Measurements from ENCODE around the gene ZNF524. TPM values are rescaled to one million over a fixed set of nuclear protein-coding genes. Genes with fewer than 3 reads are reported as not detected.
"Not testable (repeated sequence)": the region's sequence is repeated elsewhere in the genome, so short reads cannot be mapped to it uniquely, and the experiment has no call there.

Gene ZNF524
- total RNA-seq, result 10 to 100 TPM; 10.6 to 11.1 TPM
- long read RNA-seq, donor 1, transcript ZNF524-201 (2 exons, 1,102 nt), result major isoform, 6 of 7 reads
- long read RNA-seq, donor 1, partial matches to known transcripts, result 0 of 7 reads
- long read RNA-seq, donor 1, other reads (novel, unspliced or antisense), result 0 of 7 reads
- long read RNA-seq, donor 2, transcript ZNF524-201 (2 exons, 1,102 nt), result major isoform, 12 of 15 reads
- long read RNA-seq, donor 2, partial matches to known transcripts, result 0 of 15 reads
- long read RNA-seq, donor 2, other reads (novel, unspliced or antisense), result 0 of 15 reads

- intact Hi-C loops (cut with DNase I), result loop anchor here in 1 of 2 donors (5.0 kb wide), 2 partner anchors 1062 to 1133 kb away; no protein-coding TSS in a partner anchor
- peak; percentile 95 for DNase-seq (ENCODE audit: low spot score)
These were observed at the start of gene ZNF524 for GRCh38 chr19:55599842-55600661. Gene ZNF524 (plus strand): TSS chr19:55600288. CDS start chr19:55602113, 1,825 bp downstream.

GRCh38 chr19:55550321-55550650 is 49.8 kb upstream of the ZNF524 start:
- no peak for DNase-seq (ENCODE audit: low spot score)
- intact Hi-C loops (cut with DNase I), result no loop called here

- no peak for DNase-seq (ENCODE audit: low spot score)
- intact Hi-C loops (cut with DNase I), result no loop called here
These were observed 47.9 kb upstream of the ZNF524 start for GRCh38 chr19:55552206-55552605.

- no peak for DNase-seq (ENCODE audit: low spot score)
- intact Hi-C loops (cut with DNase I), result no loop called here
These were observed 47.5 kb upstream of the ZNF524 start for GRCh38 chr19:55552620-55553019.

GRCh38 chr19:55553217-55554182 is 46.6 kb upstream of the ZNF524 start:
- DNase-seq (ENCODE audit: low spot score), result no peak
- intact Hi-C loops (cut with DNase I), result no loop called here

- intact Hi-C loops (cut with DNase I), result no loop called here
- DNase-seq (ENCODE audit: low spot score), result no peak
These were observed 45.8 kb upstream of the ZNF524 start for GRCh38 chr19:55554302-55554701.

- intact Hi-C loops (cut with DNase I), result no loop called here
- no peak for DNase-seq (ENCODE audit: low spot score)
These were observed 45.3 kb upstream of the ZNF524 start for GRCh38 chr19:55554741-55555152.

- no peak for DNase-seq (ENCODE audit: low spot score)
- intact Hi-C loops (cut with DNase I), result no loop called here
These were observed 40.4 kb upstream of the ZNF524 start for GRCh38 chr19:55559684-55560083.

GRCh38 chr19:55563261-55563690 is 36.8 kb upstream of the ZNF524 start:
- DNase-seq (ENCODE audit: low spot score), result no peak
- intact Hi-C loops (cut with DNase I), result no loop called here

- DNase-seq (ENCODE audit: low spot score), result no peak
- intact Hi-C loops (cut with DNase I), result no loop called here
These were observed 33.3 kb upstream of the ZNF524 start for GRCh38 chr19:55566823-55567222.

- DNase-seq (ENCODE audit: low spot score), result no peak
- intact Hi-C loops (cut with DNase I), result no loop called here
These were observed 32.3 kb upstream of the ZNF524 start for GRCh38 chr19:55567708-55568328.

GRCh38 chr19:55569477-55569876 is 30.6 kb upstream of the ZNF524 start:
- DNase-seq (ENCODE audit: low spot score); intact Hi-C loops (cut with DNase I): not testable (repeated sequence)

GRCh38 chr19:55573929-55574328 is 26.2 kb upstream of the ZNF524 start:
- intact Hi-C loops (cut with DNase I); DNase-seq (ENCODE audit: low spot score): not testable (repeated sequence)

GRCh38 chr19:55576746-55577145 is 23.3 kb upstream of the ZNF524 start:
- intact Hi-C loops (cut with DNase I), result loop anchor here in 1 of 2 donors (5.0 kb wide), 1 partner anchor 49 kb away; no protein-coding TSS in a partner anchor
- no peak for DNase-seq (ENCODE audit: low spot score)

- DNase-seq (ENCODE audit: low spot score), result no peak
- intact Hi-C loops (cut with DNase I), result loop anchor here in 1 of 2 donors (5.0 kb wide), 1 partner anchor 51 kb away; no protein-coding TSS in a partner anchor
These were observed 21.9 kb upstream of the ZNF524 start for GRCh38 chr19:55578031-55578760.

- intact Hi-C loops (cut with DNase I), result loop anchor here in 1 of 2 donors (5.0 kb wide), 1 partner anchor 52 kb away; no protein-coding TSS in a partner anchor
- DNase-seq (ENCODE audit: low spot score), result no peak
These were observed 21.0 kb upstream of the ZNF524 start for GRCh38 chr19:55578761-55579747.

Measured in posterior vena cava (tissue), 2 donors.